Colonic mucosa (tissue), 4 donors: ENCODE data around the gene RAB15. TPM values are rescaled to one million over a fixed set of nuclear protein-coding genes. Genes with fewer than 3 reads are reported as not detected.

Source experiments
- DNase-seq: peaks from one replicate; pipeline ENCODE4 v3.0.0-alpha.2; 2020
- H3K27ac ChIP-seq: fragments of 200-600 bp; one replicate; pipeline ENCODE4 v1.8.0; 2021
- H3K27me3 ChIP-seq: fragments of 200-600 bp; one replicate; pipeline ENCODE4 v1.8.0; 2021
- H3K36me3 ChIP-seq: fragments of 200-600 bp; one replicate; pipeline ENCODE4 v1.8.0; 2021
- H3K4me1 ChIP-seq: fragments of 200-600 bp; one replicate; pipeline ENCODE4 v1.8.0; 2021; ENCODE audit warnings: mild to moderate bottlenecking
- H3K4me3 ChIP-seq: fragments of 200-600 bp; one replicate; pipeline ENCODE4 v1.8.0; 2021
- H3K9ac ChIP-seq, 2 donors: one replicate each; pipeline ENCODE4 v1.7.0; 2013; ENCODE audit warnings: control low read depth in 2 of 2, low read depth in 2 of 2, low read length in 2 of 2
- H3K9me3 ChIP-seq: fragments of 200-600 bp; one replicate; pipeline ENCODE4 v1.8.0; 2021
- CTCF ChIP-seq: fragments of 200-600 bp; IDR thresholded peaks from one replicate; pipeline ENCODE4 v1.8.0; 2022; ENCODE audit warnings: antibody characterized with exemption, mild to moderate bottlenecking
- intact Hi-C: fragments of 100-400 bp; cut with DNase I; formaldehyde crosslinking; loops from one replicate; pipeline ENCODE4 v1.14.1; 2022
- total RNA-seq, 2 donors: library from RNA; stranded (reverse); fragmentation: NEBNext Ultra II Directional in 1 of 2; extraction: Animal tissue kit (Norgen Biotek cat#: 25700) in 1 of 2; gene quantifications; one replicate each; pipeline ENCODE4 v1.2.1, GENCODE V29; 2021
- donor health status: healthy.
- donor health status: DM: no; HTN: no; CAD: no.
- donor health status: DM: no; HTN: no; CAD: no.

RAB15 gene
- total RNA-seq, 2 donors from 2014 or later: 33.3 to 43.8 TPM

DNA sequence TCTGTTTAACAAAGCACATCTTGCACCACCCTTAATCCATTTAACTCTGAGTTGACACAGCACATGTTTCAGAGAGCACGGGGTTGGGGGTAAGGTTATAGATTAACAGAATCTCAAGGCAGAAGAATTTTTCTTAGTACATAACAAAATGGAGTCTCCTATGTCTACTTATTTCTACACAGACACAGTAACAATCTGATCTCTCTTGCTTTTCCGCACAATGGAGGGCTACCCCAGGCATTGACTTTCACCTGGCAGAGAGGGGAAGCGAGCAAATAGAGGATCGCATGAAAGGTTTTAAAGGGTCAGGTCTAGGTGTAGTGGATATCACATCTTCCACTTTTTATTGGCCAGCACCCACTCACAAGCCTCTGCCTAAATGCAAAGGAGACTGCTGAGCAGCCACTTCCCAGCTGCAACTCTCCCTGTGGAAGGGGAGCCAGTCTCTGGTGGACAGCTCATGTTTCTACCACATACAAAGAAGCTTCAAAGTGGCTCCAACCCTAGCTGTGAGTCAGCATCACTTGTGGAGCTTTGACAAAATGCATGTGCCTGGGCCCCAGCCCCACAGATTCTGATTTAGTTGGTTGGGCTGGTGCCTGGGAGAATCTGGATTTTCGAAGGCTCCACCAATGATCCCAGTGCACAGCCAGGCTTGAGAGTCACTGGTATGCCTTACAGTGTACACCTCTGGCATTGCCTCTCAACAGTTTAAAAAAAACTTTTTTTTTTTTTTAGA lies 7.4 kb upstream of the RAB15 start:
- intact Hi-C loops: loop anchor here (5.0 to 10.0 kb wide), 2 partner anchors 65 to 152 kb away; partner anchors contain the start of gene CHURC1
- no peaks in the 10 kb centered on the region for H3K36me3 ChIP-seq
- no peaks in the 10 kb centered on the region for H3K4me1 ChIP-seq
- no peaks in the 10 kb centered on the region for H3K9me3 ChIP-seq
- H3K9ac ChIP-seq: no peak overlapping the region
- no peaks in the 10 kb centered on the region for H3K27me3 ChIP-seq
- no peak overlapping the region for H3K4me3 ChIP-seq
- DNase-seq: no peak
- H3K27ac ChIP-seq: no peak overlapping the region
- TF ChIP-seq CTCF: no peak

- Histone ChIP-seq H3K4me3 (no peak overlapping the region), H3K36me3 (no peaks in the 10 kb centered on the region), H3K27me3 (no peaks in the 10 kb centered on the region), H3K27ac (no peak overlapping the region), H3K9me3 (no peaks in the 10 kb centered on the region), H3K9ac (peak overlapping the region in 1 of 2 donors; percentile 28), H3K4me1 (no peaks in the 10 kb centered on the region)
- no peak for TF ChIP-seq CTCF
- intact Hi-C loops: no loop called here
- DNase-seq: no peak
Observed at GRCh38 chr14:64974563-64974962, 2.4 kb upstream of the RAB15 start.

GRCh38 chr14:64973826-64974225 lies 1.7 kb upstream of the RAB15 start:
- no peak for TF ChIP-seq CTCF
- H3K4me1 ChIP-seq: no peaks in the 10 kb centered on the region
- H3K27me3 ChIP-seq: no peaks in the 10 kb centered on the region
- no peaks in the 10 kb centered on the region for H3K9me3 ChIP-seq
- intact Hi-C loops: no loop called here
- DNase-seq: no peak
- H3K9ac ChIP-seq: no peak overlapping the region
- no peak overlapping the region for H3K27ac ChIP-seq
- H3K4me3 ChIP-seq: no peak overlapping the region
- no peaks in the 10 kb centered on the region for H3K36me3 ChIP-seq

DNA sequence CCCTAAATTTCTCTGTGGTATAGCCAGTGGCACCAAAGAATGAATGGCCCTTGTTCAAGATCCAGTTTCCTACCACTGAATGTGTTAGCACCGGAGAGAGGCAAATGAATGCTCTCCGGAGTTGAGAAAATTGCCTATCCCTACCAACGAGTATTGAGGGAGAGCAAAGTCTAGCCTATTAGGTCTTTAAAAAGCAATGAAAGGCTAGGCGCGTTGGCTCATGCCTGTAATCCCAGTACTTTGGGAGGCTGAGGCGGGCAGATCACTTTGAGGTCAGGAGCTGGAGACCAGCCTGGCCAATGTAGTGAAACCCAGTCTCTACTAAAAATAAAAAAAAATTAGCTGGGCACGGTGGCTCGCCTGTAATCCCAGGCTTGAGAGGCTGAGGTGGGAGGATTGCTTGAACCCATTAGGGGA lies 898 bp upstream of the RAB15 start:
- no peaks in the 10 kb centered on the region for H3K36me3 ChIP-seq
- no peaks in the 10 kb centered on the region for H3K27me3 ChIP-seq
- no peak for TF ChIP-seq CTCF
- no peak overlapping the region for H3K9ac ChIP-seq
- H3K27ac ChIP-seq: no peak overlapping the region
- H3K9me3 ChIP-seq: no peaks in the 10 kb centered on the region
- intact Hi-C loops: no loop called here
- peak; percentile 30 for DNase-seq
- no peaks in the 10 kb centered on the region for H3K4me1 ChIP-seq
- H3K4me3 ChIP-seq: no peak overlapping the region

GRCh38 chr14:64971491-64971942 lies 619 bp downstream of the RAB15 start:
- Histone ChIP-seq H3K27ac (peak overlapping the region; percentile 19), H3K4me3 (peak overlapping the region; percentile 67), H3K9ac (peak overlapping the region; percentile 57 to 72), H3K36me3 (no peaks in the 10 kb centered on the region), H3K4me1 (no peaks in the 10 kb centered on the region), H3K27me3 (no peaks in the 10 kb centered on the region), H3K9me3 (no peaks in the 10 kb centered on the region)
- intact Hi-C loops: no loop called here
- TF ChIP-seq CTCF: no peak
- DNase-seq: peak; percentile 31
